GM21825 (cell line): ENCODE results near the gene CENPP.
"Not testable (repeated sequence)": the region's sequence is repeated elsewhere in the genome, so short reads cannot be mapped to it uniquely, and the experiment has no call there.

Source experiments
- ATAC-seq: cut with Tn5 transposase; IDR thresholded peaks from one replicate; pipeline ENCODE4 v1.9.1; 2021; ENCODE audit warnings: mild to moderate bottlenecking, moderate library complexity; ENCODE audit not compliant: unreplicated experiment

Gene CENPP

GRCh38 chr9:92589923-92590322 lies 264.2 kb downstream of the CENPP start:
- no peak for ATAC-seq

- ATAC-seq: no peak
These were observed 264.6 kb downstream of the CENPP start for GRCh38 chr9:92590377-92590776.

GRCh38 chr9:92592537-92592936 lies 266.8 kb downstream of the CENPP start:
- no peak for ATAC-seq

DNA sequence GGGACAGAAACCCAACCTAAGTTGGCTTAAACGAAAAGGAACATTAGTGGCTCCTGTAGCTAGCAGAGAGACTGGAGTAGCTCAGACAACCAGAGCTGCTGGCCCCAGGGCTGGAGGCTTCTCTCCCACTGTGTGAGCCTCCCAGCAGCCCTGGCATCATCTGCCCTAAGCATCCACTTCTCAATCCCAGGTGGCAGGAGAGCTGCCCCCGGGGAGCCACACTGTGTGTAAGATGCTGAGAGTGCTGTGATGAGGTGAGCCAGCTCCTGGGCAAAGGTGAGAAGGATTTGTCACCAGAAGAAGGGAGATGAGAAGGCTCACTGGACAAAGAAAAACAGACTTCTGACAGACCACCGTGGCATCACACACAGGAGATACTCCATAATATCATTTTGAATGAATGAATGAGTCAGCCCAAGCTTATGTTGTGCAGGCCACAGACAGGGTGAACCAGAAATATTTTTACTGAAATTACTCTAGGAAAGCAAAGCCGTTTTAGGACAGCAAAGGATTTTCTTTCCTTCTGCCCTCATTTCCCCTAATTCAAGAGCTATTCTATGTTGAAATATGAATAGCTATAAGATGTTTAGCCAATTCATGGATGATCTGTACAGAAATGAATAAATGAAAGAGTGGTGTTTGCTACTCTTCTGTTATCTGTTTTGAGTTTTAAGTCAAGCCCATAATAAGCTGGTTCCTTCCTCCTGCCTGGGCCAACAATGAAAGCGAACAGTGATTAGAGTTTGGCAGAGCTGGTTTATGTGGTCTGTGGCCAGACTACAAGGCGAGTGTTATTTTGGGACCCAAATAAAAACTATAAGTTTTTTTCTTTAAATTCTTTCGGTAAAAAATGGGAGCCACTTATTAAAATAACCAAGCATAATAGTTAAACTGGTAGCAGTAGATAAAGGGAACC lies 267.5 kb downstream of the CENPP start:
- ATAC-seq: no peak

DNA sequence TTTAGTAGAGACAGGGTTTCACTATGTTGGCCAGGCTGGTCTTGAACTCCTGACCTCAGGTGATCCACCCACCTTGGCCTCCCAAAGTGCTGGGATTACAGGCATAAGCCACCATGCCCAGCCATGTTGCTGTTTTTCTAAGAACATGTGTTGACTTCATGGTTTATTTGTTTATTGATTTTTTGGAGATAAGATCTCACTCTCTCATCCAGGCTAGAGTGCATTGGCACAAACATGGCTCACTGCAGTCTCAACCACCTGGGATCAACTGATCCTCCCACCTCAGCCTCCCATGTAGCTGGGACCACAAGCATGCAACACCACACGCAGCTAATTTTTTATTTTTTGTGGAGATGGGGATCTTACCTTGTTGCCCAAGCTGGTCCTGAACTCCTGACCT lies 269.3 kb downstream of the CENPP start:
- not testable (repeated sequence) for ATAC-seq

DNA sequence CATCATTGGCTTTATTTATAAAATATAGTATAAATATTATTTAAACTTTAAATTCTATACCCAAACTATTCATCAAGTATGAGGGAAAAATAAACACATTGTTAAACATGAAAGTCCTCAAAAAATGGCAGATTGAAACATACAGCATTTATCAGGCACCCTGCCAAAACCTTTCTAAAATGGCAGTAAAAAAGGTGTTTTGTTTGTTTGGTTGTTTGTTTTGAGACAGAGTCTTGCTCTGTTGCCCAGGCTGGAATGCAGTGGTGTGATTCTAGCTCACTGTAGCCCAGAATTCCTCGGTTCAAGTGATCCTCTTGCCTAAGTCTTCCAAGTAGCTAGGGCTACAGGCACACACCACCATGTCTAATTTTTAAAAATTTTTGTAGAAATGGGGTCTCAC lies 270.2 kb downstream of the CENPP start:
- no peak for ATAC-seq

DNA sequence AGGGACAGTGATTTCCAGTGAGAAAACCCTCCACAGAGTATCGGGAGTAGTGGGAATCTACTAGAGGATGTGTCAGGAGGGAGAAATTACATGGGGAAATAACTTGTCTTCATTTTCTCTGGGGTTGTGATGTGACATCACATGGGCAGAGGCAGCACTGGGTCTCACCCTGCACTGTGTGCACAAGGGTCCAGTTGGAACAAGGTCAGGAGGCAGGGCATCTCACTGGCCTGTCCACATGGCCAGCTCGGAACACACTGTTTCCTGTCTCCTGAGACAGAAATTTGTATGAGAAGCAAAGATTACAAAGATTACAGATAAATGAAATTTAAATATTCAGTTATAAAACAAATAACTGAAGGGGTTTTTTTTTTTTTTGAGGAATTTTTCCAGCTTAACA lies 272.6 kb downstream of the CENPP start:
- ATAC-seq: no peak

- ATAC-seq: no peak
These were observed 274.2 kb downstream of the CENPP start for GRCh38 chr9:92599938-92600461.

- ATAC-seq: no peak
These were observed 274.9 kb downstream of the CENPP start for GRCh38 chr9:92600462-92601261.

GRCh38 chr9:92601451-92601850 lies 275.7 kb downstream of the CENPP start:
- ATAC-seq: no peak

- no peak for ATAC-seq
These were observed 276.7 kb downstream of the CENPP start for GRCh38 chr9:92602413-92602812.

- ATAC-seq: no peak
These were observed 277.3 kb downstream of the CENPP start for GRCh38 chr9:92603100-92603499.

- no peak for ATAC-seq
These were observed 278.2 kb downstream of the CENPP start for GRCh38 chr9:92603990-92604389.

DNA sequence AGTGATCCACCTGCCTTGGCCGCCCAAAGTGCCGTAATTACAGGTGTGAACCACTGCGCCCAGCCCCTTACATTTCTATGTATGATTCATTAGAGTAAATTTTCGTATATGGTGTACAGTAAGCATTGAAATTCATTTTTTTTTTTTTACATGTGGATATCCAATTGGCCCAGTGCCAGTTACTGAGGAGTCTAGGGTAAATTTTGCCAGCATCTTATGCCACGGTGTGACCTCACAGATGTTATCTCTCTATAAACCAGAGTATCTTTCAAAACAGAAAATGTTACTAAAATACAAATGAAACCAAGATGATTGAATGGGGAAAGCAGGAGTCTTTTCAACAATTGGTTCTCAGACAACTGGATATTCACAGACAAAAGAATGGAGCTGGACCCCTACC lies 279.5 kb downstream of the CENPP start:
- no peak for ATAC-seq

GRCh38 chr9:92607088-92607487 lies 281.3 kb downstream of the CENPP start:
- ATAC-seq: no peak

DNA sequence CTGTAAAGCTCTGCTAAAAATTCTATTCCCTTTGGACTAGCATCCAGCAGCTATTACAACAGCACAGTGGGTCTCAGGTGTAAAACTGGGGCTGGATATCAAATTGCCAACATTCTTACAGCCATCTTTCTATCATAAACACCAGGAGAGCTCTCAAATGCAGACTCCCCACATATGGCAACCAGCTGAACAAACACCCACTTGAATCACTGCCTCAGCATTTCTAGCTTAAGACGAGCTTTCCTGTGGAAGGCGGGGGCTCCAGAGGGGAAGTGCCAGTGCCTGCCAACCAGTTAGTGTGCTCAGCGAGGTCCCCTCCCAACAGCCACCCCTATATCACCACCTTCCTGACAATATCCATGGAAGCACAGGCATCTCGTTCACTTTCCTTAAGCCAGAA lies 282.0 kb downstream of the CENPP start:
- ATAC-seq: no peak

GRCh38 chr9:92608241-92608908 lies 282.6 kb downstream of the CENPP start:
- ATAC-seq: no peak

DNA sequence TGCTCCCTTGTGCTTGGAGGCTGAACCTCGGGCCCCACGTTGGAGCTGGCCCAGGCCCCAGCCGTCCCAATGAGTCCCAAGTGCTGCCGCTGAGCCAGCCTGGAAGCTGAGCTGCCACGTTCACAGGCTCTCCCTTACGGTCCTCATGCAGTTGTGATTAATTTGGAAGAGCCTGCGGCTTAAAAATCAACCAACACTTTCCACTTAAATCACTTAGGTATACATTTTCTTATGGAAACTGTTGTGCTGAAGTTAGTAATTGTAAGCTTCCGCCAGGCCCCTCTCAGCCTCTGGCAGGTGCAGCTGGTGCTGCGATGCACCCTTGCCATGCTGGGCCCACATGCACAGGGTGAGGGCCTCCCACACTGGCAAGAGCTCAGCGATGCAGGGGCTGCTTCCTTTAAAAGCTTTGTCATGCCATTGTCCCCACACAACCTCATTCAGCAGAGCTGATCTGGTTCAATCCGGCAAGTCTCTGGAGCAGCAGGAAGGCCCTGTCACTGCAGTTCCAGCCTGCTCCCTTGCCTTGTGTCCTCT lies 283.2 kb downstream of the CENPP start:
- no peak for ATAC-seq

GRCh38 chr9:92610470-92611420 lies 285.0 kb downstream of the CENPP start:
- ATAC-seq: no peak
